Measurements from ENCODE around the gene LYZL1. TPM values are rescaled to one million over a fixed set of nuclear protein-coding genes. Genes with fewer than 3 reads are reported as not detected.
"Not testable (repeated sequence)": the region's sequence is repeated elsewhere in the genome, so short reads cannot be mapped to it uniquely, and the experiment has no call there.

The LYZL1 gene
- total and polyA plus RNA-seq, 7 donors = not detected

- H3K36me3 ChIP-seq (ENCODE audit: insufficient read depth in 1 of 2, low read depth in 1 of 2) = no peaks in the 10 kb centered on the region
- no peak for TF ChIP-seq CTCF (IDR thresholded peaks at IDR 0.05)
- ATAC-seq = no peak
- H3K27ac ChIP-seq = no peak overlapping the region
- no peak overlapping the region for H3K4me3 ChIP-seq
- no peak for DNase-seq
- WGBS, 3 donors = 95 to 96% (median 95%) methylated on average over 5 of the region's 5 CpGs
- H3K9me3 ChIP-seq = no peaks in the 10 kb centered on the region
- H3K27me3 ChIP-seq (ENCODE audit: insufficient read depth in 3 of 3, low read length in 2 of 3) = no peaks in the 10 kb centered on the region
- peaks cover 8% of the 10 kb centered on the region for H3K4me1 ChIP-seq
- intact Hi-C loops (cut with DNase I) = no loop called here
Observed at GRCh38 chr10:29317423-29318021, 28.7 kb downstream of the LYZL1 start.

- DNase-seq = peak; percentile 44 to 72
- not testable (repeated sequence) for H3K4me3 ChIP-seq
Observed at GRCh38 chr10:29318141-29319071, 29.5 kb downstream of the LYZL1 start.

GRCh38 chr10:29319205-29319781, 30.4 kb downstream of the LYZL1 start:
- Histone ChIP-seq H3K27ac (no peak overlapping the region), H3K9me3 (no peaks in the 10 kb centered on the region), H3K27me3 (ENCODE audit: insufficient read depth in 3 of 3, low read length in 2 of 3) (no peaks in the 10 kb centered on the region), H3K36me3 (ENCODE audit: insufficient read depth in 1 of 2, low read depth in 1 of 2) (no peaks in the 10 kb centered on the region), H3K4me3 (no peak overlapping the region), H3K4me1 (peaks cover 15% of the 10 kb centered on the region)
- DNase-seq (no peak), ATAC-seq (peak; percentile 29 to 38 (median 34))
- 52 to 66% (median 54%) methylated on average over 13 of the region's 13 CpGs for WGBS, 3 donors
- no peak for TF ChIP-seq CTCF (IDR thresholded peaks at IDR 0.05)
- intact Hi-C loops (cut with DNase I) = no loop called here

More at GRCh38 chr10:29318141-29319071, 29.5 kb downstream of the LYZL1 start:
- H3K4me1 ChIP-seq = peaks cover 14% of the 10 kb centered on the region
- peak; percentile 81 to 89 (median 84) for ATAC-seq
- H3K27ac ChIP-seq; H3K27me3 ChIP-seq (ENCODE audit: insufficient read depth in 3 of 3, low read length in 2 of 3); intact Hi-C loops (cut with DNase I); H3K9me3 ChIP-seq; H3K36me3 ChIP-seq (ENCODE audit: insufficient read depth in 1 of 2, low read depth in 1 of 2): not testable (repeated sequence)
- 6 to 15% (median 9%) methylated on average over 21 to 22 of the region's 22 CpGs for WGBS, 3 donors

GRCh38 chr10:29320680-29321121, 31.8 kb downstream of the LYZL1 start:
- H3K36me3 ChIP-seq (ENCODE audit: insufficient read depth in 1 of 2, low read depth in 1 of 2); DNase-seq; H3K4me3 ChIP-seq; ATAC-seq; H3K27ac ChIP-seq; H3K27me3 ChIP-seq (ENCODE audit: insufficient read depth in 3 of 3, low read length in 2 of 3); intact Hi-C loops (cut with DNase I); H3K9me3 ChIP-seq: not testable (repeated sequence)
- 93 to 97% (median 97%) methylated on average over 5 of the region's 5 CpGs for WGBS, 3 donors
- peaks cover 15% of the 10 kb centered on the region for H3K4me1 ChIP-seq

GRCh38 chr10:29321656-29322055, 32.8 kb downstream of the LYZL1 start:
- TF ChIP-seq CTCF (IDR thresholded peaks at IDR 0.05) = no peak
- no peaks in the 10 kb centered on the region for H3K36me3 ChIP-seq (ENCODE audit: insufficient read depth in 1 of 2, low read depth in 1 of 2)
- DNase-seq = no peak
- H3K27ac ChIP-seq = no peak overlapping the region
- ATAC-seq = no peak
- intact Hi-C loops (cut with DNase I) = no loop called here
- no peak overlapping the region for H3K4me3 ChIP-seq
- 88 to 97% (median 94%) methylated on average over 8 of the region's 8 CpGs for WGBS, 3 donors
- no peaks in the 10 kb centered on the region for H3K9me3 ChIP-seq
- no peaks in the 10 kb centered on the region for H3K27me3 ChIP-seq (ENCODE audit: insufficient read depth in 3 of 3, low read length in 2 of 3)
- peaks cover 15% of the 10 kb centered on the region for H3K4me1 ChIP-seq
